RPMI8226 (cell line): ENCODE results near the gene PSTPIP1.

Experiments used
- DNase-seq: peaks from one replicate; pipeline ENCODE4 v3.0.0-alpha.2; 2015

PSTPIP1 gene

GRCh38 chr15:77032052-77032646 lies 37.2 kb downstream of the PSTPIP1 start:
- no peak for DNase-seq

GRCh38 chr15:77032647-77033416 lies 37.9 kb downstream of the PSTPIP1 start:
- no peak for DNase-seq

- DNase-seq = no peak
Observed at GRCh38 chr15:77033417-77033728, 38.4 kb downstream of the PSTPIP1 start.

- no peak for DNase-seq
Observed at GRCh38 chr15:77033729-77034671, 39.1 kb downstream of the PSTPIP1 start.

- peak; percentile 67 for DNase-seq
Observed at GRCh38 chr15:77034695-77035489, 40.0 kb downstream of the PSTPIP1 start.

- no peak for DNase-seq
Observed at GRCh38 chr15:77035584-77035983, 40.7 kb downstream of the PSTPIP1 start.

GRCh38 chr15:77035999-77036471 lies 41.1 kb downstream of the PSTPIP1 start:
- DNase-seq = no peak

GRCh38 chr15:77036537-77037387 lies 41.8 kb downstream of the PSTPIP1 start:
- DNase-seq = no peak

- no peak for DNase-seq
Observed at GRCh38 chr15:77037388-77038209, 42.7 kb downstream of the PSTPIP1 start.

- no peak for DNase-seq
Observed at GRCh38 chr15:77038312-77039216, 43.6 kb downstream of the PSTPIP1 start.

GRCh38 chr15:77039217-77039533 lies 44.2 kb downstream of the PSTPIP1 start:
- DNase-seq = no peak

- no peak for DNase-seq
Observed at GRCh38 chr15:77039848-77040247, 44.9 kb downstream of the PSTPIP1 start.

- no peak for DNase-seq
Observed at GRCh38 chr15:77040673-77041072, 45.7 kb downstream of the PSTPIP1 start.

- no peak for DNase-seq
Observed at GRCh38 chr15:77042245-77042919, 47.5 kb downstream of the PSTPIP1 start.

- DNase-seq = no peak
Observed at GRCh38 chr15:77042955-77043920, 48.3 kb downstream of the PSTPIP1 start.

- no peak for DNase-seq
Observed at GRCh38 chr15:77044228-77045042, 49.5 kb downstream of the PSTPIP1 start.

- DNase-seq = no peak
Observed at GRCh38 chr15:77045985-77046384, 51.1 kb downstream of the PSTPIP1 start.
